IMR-90 (cell line): ENCODE results near the gene RFX4. TPM values are rescaled to one million over a fixed set of nuclear protein-coding genes. Genes with fewer than 3 reads are reported as not detected.

ENCODE experiments used
- ATAC-seq: fragments of 200-7000 bp; cut with Tn5 transposase; 2 replicates; pipeline ENCODE4 v1.9.1; 2020; ENCODE audit warnings: low read depth, mild to moderate bottlenecking, moderate library complexity
- BruUV-seq: library from RNA; stranded (reverse); fragments of 400-500 nt; replicated peaks from 2 replicates; lab custom pipeline; 2021; lab: Mats Ljungman, UMichigan
- CTCF ChIA-PET: fragments of 300-600 bp; formaldehyde crosslinking; extraction: SDS; loops from one replicate; lab custom pipeline; 2021; ENCODE audit warnings: antibody characterized with exemption; lab: Yijun Ruan, JAX
- POLR2A ChIA-PET: fragments of 300-600 bp; sonication (Branson Sonifier 250); formaldehyde crosslinking; loops from one replicate; lab custom pipeline; 2022; ENCODE audit warnings: antibody characterized with exemption; ENCODE audit not compliant: unreplicated experiment; lab: Charles Lee
- DNase-seq: peaks from one replicate; pipeline ENCODE4 v3.0.0; 2013
- H2AFZ ChIP-seq: replicated peaks from 2 replicates; pipeline ENCODE3; 2013; ENCODE audit warnings: low read length, mild to moderate bottlenecking; ENCODE audit not compliant: poor library complexity
- H2AK5ac ChIP-seq: 2 replicates; pipeline ENCODE4 v1.6.1; 2013; ENCODE audit warnings: low read depth, low read length, inconsistent platforms
- H2AK9ac ChIP-seq: replicated peaks from 2 replicates; pipeline ENCODE3; 2013; ENCODE audit warnings: mild to moderate bottlenecking, low read depth, low read length, moderate library complexity; ENCODE audit not compliant: poor library complexity
- H2BK120ac ChIP-seq: 2 replicates; pipeline ENCODE4 v1.6.1; 2013; ENCODE audit warnings: low read depth, low read length, inconsistent platforms
- H2BK15ac ChIP-seq: 3 replicates; pipeline ENCODE4 v1.6.1; 2013; ENCODE audit warnings: low read depth, low read length, inconsistent platforms
- H2BK20ac ChIP-seq: 2 replicates; pipeline ENCODE4 v1.6.1; 2013; ENCODE audit warnings: low read depth, mild to moderate bottlenecking, inconsistent platforms, low read length, moderate library complexity
- H2BK5ac ChIP-seq: 2 replicates; pipeline ENCODE4 v1.6.1; 2013; ENCODE audit warnings: mild to moderate bottlenecking, low read depth, low read length, inconsistent platforms; ENCODE audit not compliant: poor library complexity, severe bottlenecking
- H3K14ac ChIP-seq: replicated peaks from 2 replicates; pipeline ENCODE4 v1.6.1; 2013; ENCODE audit warnings: low read depth, low read length, inconsistent platforms
- H3K18ac ChIP-seq: 2 replicates; pipeline ENCODE4 v1.6.1; 2013; ENCODE audit warnings: low read depth, low read length, control low read depth
- H3K23ac ChIP-seq: 2 replicates; pipeline ENCODE4 v1.6.1; 2013; ENCODE audit warnings: low read depth, low read length, inconsistent platforms
- H3K27ac ChIP-seq: 2 replicates; pipeline ENCODE4 v1.5.1; 2013; ENCODE audit warnings: mild to moderate bottlenecking, control low read depth, low read length; ENCODE audit not compliant: insufficient read depth
- H3K27me3 ChIP-seq: 2 replicates; pipeline ENCODE4 v1.6.1; 2013; ENCODE audit warnings: low read length; ENCODE audit not compliant: control insufficient read depth, insufficient read depth
- H3K36me3 ChIP-seq: 2 replicates; pipeline ENCODE4 v1.6.1; 2013; ENCODE audit warnings: low read length, mixed read lengths; ENCODE audit not compliant: control insufficient read depth, insufficient read depth
- H3K4ac ChIP-seq: 2 replicates; pipeline ENCODE4 v1.6.1; 2013; ENCODE audit warnings: low read depth, low read length, inconsistent platforms
- H3K4me1 ChIP-seq: 2 replicates; pipeline ENCODE4 v1.6.1; 2013; ENCODE audit warnings: low read length, mixed read lengths; ENCODE audit not compliant: control insufficient read depth, insufficient read depth
- H3K4me2 ChIP-seq: 2 replicates; pipeline ENCODE4 v1.6.1; 2013; ENCODE audit warnings: low read depth, mild to moderate bottlenecking, control low read depth, low read length, moderate library complexity
- H3K4me3 ChIP-seq: 2 replicates; pipeline ENCODE4 v1.5.1; 2013; ENCODE audit warnings: low read depth, mild to moderate bottlenecking, control low read depth, low read length, moderate library complexity; ENCODE audit not compliant: insufficient read depth
- H3K56ac ChIP-seq: 2 replicates; pipeline ENCODE4 v1.6.1; 2013; ENCODE audit warnings: low read length, inconsistent platforms; ENCODE audit not compliant: insufficient read depth; ENCODE audit errors: extremely low read depth
- H3K79me1 ChIP-seq, 2 experiments: 2 replicates each; pipeline ENCODE4 v1.6.1; 2013; ENCODE audit warnings: low read length in 2 of 2, inconsistent platforms in 1 of 2, low read depth in 1 of 2
- H3K9ac ChIP-seq: 2 replicates; pipeline ENCODE4 v1.6.1; 2013; ENCODE audit warnings: low read depth, low read length, control low read depth
- H3K9me1 ChIP-seq: 2 replicates; pipeline ENCODE4 v1.6.1; 2013; ENCODE audit warnings: low read length, inconsistent platforms; ENCODE audit not compliant: insufficient read depth
- H3K9me3 ChIP-seq: 2 replicates; pipeline ENCODE4 v1.6.1; 2013; ENCODE audit warnings: low read length; ENCODE audit not compliant: control insufficient read depth, insufficient read depth
- H4K20me1 ChIP-seq: 2 replicates; pipeline ENCODE4 v1.6.1; 2013; ENCODE audit warnings: low read length, inconsistent platforms; ENCODE audit not compliant: insufficient read depth
- H4K5ac ChIP-seq: 2 replicates; pipeline ENCODE4 v1.6.1; 2013; ENCODE audit warnings: mild to moderate bottlenecking, low read depth, low read length, control low read depth
- H4K8ac ChIP-seq, 2 experiments: 2 replicates each; pipeline ENCODE4 v1.6.1; 2013; ENCODE audit warnings: low read depth in 2 of 2, low read length in 2 of 2, control low read depth in 1 of 2, inconsistent platforms in 1 of 2
- H4K91ac ChIP-seq: 2 replicates; pipeline ENCODE4 v1.6.1; 2013; ENCODE audit warnings: low read depth, low read length, inconsistent platforms; ENCODE audit not compliant: insufficient read depth
- POLR2A ChIP-seq: IDR thresholded peaks from 2 replicates; pipeline ENCODE4 v1.6.1; 2012; ENCODE audit warnings: mild to moderate bottlenecking, low read depth, low read length
- RAD21 ChIP-seq: IDR thresholded peaks from 2 replicates; pipeline ENCODE4 v1.6.1; 2012; ENCODE audit warnings: low read length, improper control_type of control experiment
- RCOR1 ChIP-seq: IDR thresholded peaks from 2 replicates; pipeline ENCODE4 v1.6.1; 2012; ENCODE audit warnings: mild to moderate bottlenecking, low read length, improper control_type of control experiment; ENCODE audit not compliant: insufficient replicate concordance
- SMC3 ChIP-seq: fragments of 150-350 bp; IDR thresholded peaks from 2 replicates; pipeline ENCODE4 v1.6.1; 2016; ENCODE audit warnings: low read depth, mild to moderate bottlenecking, antibody characterized with exemption, low read length, moderate library complexity
- WGBS, 2 experiments: methylation state at CpG; one replicate each; pipeline versions ENCODE4 v1.1.5 to v1.1.7; 2013; ENCODE audit warnings: missing lambda C conversion rate in 2 of 2; ENCODE audit not compliant: insufficient read length in 1 of 2; ENCODE audit errors: extremely low coverage in 2 of 2; 5-methylcytosine and 5-hydroxymethylcytosine counted together
- dilution Hi-C: fragments of 300-500 bp; cut with HindIII; formaldehyde crosslinking; loops from one replicate; pipeline ENCODE4 v1.14.3; 2018; ENCODE audit warnings: low sequenced_read_pairs; ENCODE audit not compliant: unreplicated experiment
- in situ Hi-C: fragments of 300-500 bp; cut with MboI; formaldehyde crosslinking; loops from 3 replicates; pipeline ENCODE4 v1.14.3; 2019; ENCODE audit warnings: low sequenced_read_pairs, inconsistent platforms, mixed read lengths
- intact Hi-C: fragments of 100-400 bp; cut with micrococcal nuclease; formaldehyde crosslinking; loops from 2 replicates; pipeline ENCODE4 v1.10.0; 2022
- polyA plus RNA-seq, 3 experiments: library from polyadenylated mRNA; depleted of rRNA; stranded (reverse); fragments of >200 nt; gene quantifications; 2 replicates each; pipeline ENCODE4 v1.2.3, GENCODE V29; 2012; ENCODE audit warnings: low replicate concordance in 1 of 3
- total RNA-seq: library from RNA; depleted of rRNA; stranded (reverse); fragments of >200 nt; gene quantifications from 2 replicates; pipeline ENCODE4 v1.2.3, GENCODE V29; 2012

The RFX4 gene
- total and polyA plus RNA-seq, 2 of the 4 experiments (the other 2 are of a cell fraction): not detected

DNA sequence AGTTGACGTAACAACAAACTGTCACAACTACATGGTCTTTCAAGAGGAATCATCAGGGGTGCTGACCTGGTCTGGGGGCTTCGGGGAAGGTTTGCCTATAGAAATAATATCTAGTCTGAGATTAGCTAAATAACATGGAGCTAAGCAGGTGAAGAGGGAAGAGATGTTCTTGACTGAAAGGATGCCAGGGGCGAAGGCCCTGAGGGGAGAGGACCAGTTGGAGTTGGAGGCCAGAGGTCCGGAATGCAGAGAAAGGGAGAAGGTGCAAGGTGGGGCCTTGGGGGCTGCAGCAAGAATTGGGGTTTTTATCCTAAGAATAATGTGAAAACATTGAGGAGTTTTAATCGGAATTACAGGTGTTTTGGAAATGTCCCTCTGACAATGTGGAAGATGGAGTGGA is 123.2 kb downstream of the RFX4 start:
- dilution Hi-C loops (no loop called here), in situ Hi-C loops (no loop called here), intact Hi-C loops (no loop called here)
- ChIA-PET POLR2A (no interaction called here), CTCF (no interaction called here)
- Histone ChIP-seq H3K79me1 (no peaks in the 10 kb centered on the region), H2AFZ (no peak overlapping the region), H2BK20ac (no peak overlapping the region), H2BK5ac (no peak overlapping the region), H4K5ac (no peak overlapping the region), H3K4me2 (no peak overlapping the region), H3K4me3 (no peak overlapping the region), H3K14ac (no peak overlapping the region), H2AK9ac (no peak overlapping the region), H3K36me3 (no peaks in the 10 kb centered on the region), H2BK15ac (no peak overlapping the region), H3K27me3 (peaks cover 15% of the 10 kb centered on the region), H3K23ac (no peak overlapping the region), H4K91ac (no peak overlapping the region), H3K9me3 (peaks cover 4% of the 10 kb centered on the region; the same call in 1 of the 2 replicates), H3K27ac (no peak overlapping the region), H4K20me1 (no peaks in the 10 kb centered on the region), H3K4me1 (no peaks in the 10 kb centered on the region), H3K56ac (no peak overlapping the region), H3K18ac (no peak overlapping the region), H4K8ac (no peak overlapping the region), H3K4ac (no peak overlapping the region), H2BK120ac (no peak overlapping the region), H3K9ac (no peak overlapping the region), H3K9me1 (no peaks in the 10 kb centered on the region), H2AK5ac (no peak overlapping the region)
- 56% methylated on average over 4 of the region's 5 CpGs; no CpG with 5 or more reads in 1 of the 2 experiments for WGBS, 2 experiments
- TF ChIP-seq RCOR1: no peak
- TF ChIP-seq POLR2A: no peak
- TF ChIP-seq SMC3: no peak
- no peak for TF ChIP-seq RAD21
- no peak for ATAC-seq
- no TSS peak for BruUV-seq
- no peak for DNase-seq
